ENCODE measurements around the gene LRRC2.
"Not testable (repeated sequence)": the region's sequence is repeated elsewhere in the genome, so short reads cannot be mapped to it uniquely, and the experiment has no call there.

The LRRC2 gene

GRCh38 chr3:46496746-46497555, 69.2 kb downstream of the LRRC2 start:
- DNase-seq (ENCODE audit: low read depth) = no peak

GRCh38 chr3:46495901-46496456, 70.1 kb downstream of the LRRC2 start:
- peak; percentile 67 for DNase-seq (ENCODE audit: low read depth)

- not testable (repeated sequence) for DNase-seq (ENCODE audit: low read depth)
Observed at GRCh38 chr3:46494491-46494890, 71.6 kb downstream of the LRRC2 start.

GRCh38 chr3:46492890-46493547, 73.1 kb downstream of the LRRC2 start:
- no peak for DNase-seq (ENCODE audit: low read depth)

GRCh38 chr3:46491089-46492070, 74.7 kb downstream of the LRRC2 start:
- DNase-seq (ENCODE audit: low read depth) = no peak

GRCh38 chr3:46490338-46491084, 75.6 kb downstream of the LRRC2 start:
- peak; percentile 64 for DNase-seq (ENCODE audit: low read depth)

GRCh38 chr3:46489875-46490274, 76.2 kb downstream of the LRRC2 start:
- DNase-seq (ENCODE audit: low read depth) = peak; percentile 86

GRCh38 chr3:46489381-46489780, 76.7 kb downstream of the LRRC2 start:
- no peak for DNase-seq (ENCODE audit: low read depth)

- peak; percentile 89 for DNase-seq (ENCODE audit: low read depth)
Observed at GRCh38 chr3:46488735-46489361, 77.3 kb downstream of the LRRC2 start.

GRCh38 chr3:46485779-46486175, 80.3 kb downstream of the LRRC2 start:
- DNase-seq (ENCODE audit: low read depth) = no peak

GRCh38 chr3:46484911-46485778, 81.0 kb downstream of the LRRC2 start:
- DNase-seq (ENCODE audit: low read depth) = no peak

- DNase-seq (ENCODE audit: low read depth) = no peak
Observed at GRCh38 chr3:46484388-46484787, 81.7 kb downstream of the LRRC2 start.

- DNase-seq (ENCODE audit: low read depth) = no peak
Observed at GRCh38 chr3:46483825-46484224, 82.3 kb downstream of the LRRC2 start.

- DNase-seq (ENCODE audit: low read depth) = no peak
Observed at GRCh38 chr3:46482632-46483350, 83.3 kb downstream of the LRRC2 start.

GRCh38 chr3:46481636-46482035, 84.5 kb downstream of the LRRC2 start:
- no peak for DNase-seq (ENCODE audit: low read depth)

- no peak for DNase-seq (ENCODE audit: low read depth)
Observed at GRCh38 chr3:46480491-46481195, 85.5 kb downstream of the LRRC2 start.

- DNase-seq (ENCODE audit: low read depth) = no peak
Observed at GRCh38 chr3:46479696-46480095, 86.4 kb downstream of the LRRC2 start.

GRCh38 chr3:46479021-46479420, 87.1 kb downstream of the LRRC2 start:
- DNase-seq (ENCODE audit: low read depth) = no peak
